Stimulated activated CD8-positive, alpha-beta memory T cell treated with anti-CD3 and anti-CD28 coated beads, Interleukin-12 subunit alpha, Interleukin-12 subunit beta, amount 100 ng/mL, for 24 hours (primary cell): ENCODE results near the gene AATK.
"Not testable (repeated sequence)": the region's sequence is repeated elsewhere in the genome, so short reads cannot be mapped to it uniquely, and the experiment has no call there.

Experiments used
- DNase-seq: peaks from one replicate; pipeline ENCODE4 v3.0.0-alpha.2; 2020; ENCODE audit errors: extremely low read depth

The AATK gene

GRCh38 chr17:81162491-81162890, 3.5 kb downstream of the AATK start:
- no peak for DNase-seq

GRCh38 chr17:81161972-81162371, 4.0 kb downstream of the AATK start:
- DNase-seq, result no peak

- DNase-seq, result no peak
Observed at GRCh38 chr17:81161536-81161935, 4.5 kb downstream of the AATK start.

GRCh38 chr17:81160747-81161453, 5.1 kb downstream of the AATK start:
- DNase-seq, result no peak

- no peak for DNase-seq
Observed at GRCh38 chr17:81160306-81160705, 5.7 kb downstream of the AATK start.

GRCh38 chr17:81159611-81160265, 6.3 kb downstream of the AATK start:
- DNase-seq, result no peak

- DNase-seq, result no peak
Observed at GRCh38 chr17:81158688-81159590, 7.1 kb downstream of the AATK start.

GRCh38 chr17:81157848-81158687, 8.0 kb downstream of the AATK start:
- no peak for DNase-seq

DNA sequence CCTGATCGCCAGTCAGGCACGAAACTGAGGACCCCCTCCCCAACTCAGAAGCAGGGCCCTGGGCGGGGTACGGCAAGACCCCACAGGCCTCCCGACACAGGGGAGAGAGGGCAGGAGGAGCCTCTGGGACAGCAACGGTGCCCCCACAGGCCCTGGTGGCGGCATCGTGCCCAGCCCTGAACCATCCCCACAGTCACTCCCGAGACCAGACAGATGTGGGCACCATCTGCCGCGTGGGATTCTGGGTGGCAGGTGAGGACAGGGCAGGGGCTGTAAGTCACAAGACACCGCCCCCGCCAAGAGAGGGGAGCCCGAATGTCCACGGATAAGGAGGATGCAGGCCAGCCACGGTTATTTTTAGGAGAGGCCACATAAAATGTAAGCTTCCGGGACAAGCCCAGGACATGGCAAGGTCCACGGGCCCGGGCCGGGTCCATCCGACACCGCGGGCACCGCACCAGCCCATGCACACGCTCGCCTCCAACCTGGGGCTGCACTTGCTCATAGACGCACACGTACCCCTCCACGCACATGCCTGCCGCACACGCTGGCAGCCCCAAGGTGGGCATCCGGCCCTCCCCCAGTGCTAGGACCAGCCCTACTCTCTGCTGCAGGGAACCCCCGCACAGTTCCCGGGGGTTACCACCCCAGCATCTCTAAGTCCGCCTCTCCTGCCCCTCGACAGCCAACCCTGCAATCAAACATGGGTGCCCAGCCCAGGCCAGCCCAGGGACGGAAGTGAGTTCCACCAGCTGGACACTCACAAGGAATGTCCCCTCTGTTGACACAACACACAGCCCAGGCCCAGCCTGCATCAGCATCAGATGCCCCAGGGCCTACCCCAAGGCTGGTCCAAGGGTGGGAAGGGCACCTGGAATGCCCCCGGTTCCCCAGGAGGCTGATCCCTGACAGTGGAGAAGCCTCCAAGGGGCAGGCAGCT, 8.9 kb downstream of the AATK start:
- DNase-seq, result no peak

DNA sequence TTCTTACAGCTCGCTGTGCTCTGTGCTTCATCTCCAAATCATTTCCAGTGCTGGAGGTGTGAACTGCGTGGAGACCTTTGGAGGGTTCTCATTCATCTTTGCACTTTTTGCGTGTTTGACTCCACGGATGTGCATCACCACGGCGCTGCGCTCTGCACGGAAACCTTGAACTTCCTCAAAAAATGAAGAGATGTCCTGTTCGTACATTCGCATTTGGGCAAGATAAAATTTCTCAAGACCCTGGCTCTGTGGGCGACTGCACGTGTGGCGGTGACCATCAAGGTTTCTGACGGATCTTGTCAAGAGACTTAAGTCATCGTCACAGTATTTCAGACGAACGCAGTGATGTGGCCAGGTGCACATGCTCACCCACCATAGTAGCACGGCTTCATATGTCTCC, 11.1 kb downstream of the AATK start:
- DNase-seq, result no peak

DNA sequence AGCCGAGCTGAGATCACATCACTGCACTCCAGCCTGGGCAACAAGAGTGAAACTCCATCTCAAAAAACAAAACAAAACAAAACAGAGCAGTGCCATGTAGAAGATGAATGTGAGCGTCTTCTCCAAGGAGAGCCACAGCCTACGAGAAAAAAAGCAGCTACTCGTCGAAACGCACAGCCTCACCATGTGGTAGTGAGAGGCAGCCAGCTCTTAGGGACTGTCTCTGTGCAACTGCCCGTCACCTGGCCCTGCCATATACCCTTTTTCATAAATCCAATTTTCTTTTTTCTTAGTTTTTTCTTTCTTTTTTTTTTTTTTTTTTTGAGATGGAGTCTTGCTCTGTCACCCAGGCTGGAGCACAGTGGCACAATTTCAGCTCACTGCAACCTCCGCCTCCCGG, 12.0 kb downstream of the AATK start:
- DNase-seq, result not testable (repeated sequence)

DNA sequence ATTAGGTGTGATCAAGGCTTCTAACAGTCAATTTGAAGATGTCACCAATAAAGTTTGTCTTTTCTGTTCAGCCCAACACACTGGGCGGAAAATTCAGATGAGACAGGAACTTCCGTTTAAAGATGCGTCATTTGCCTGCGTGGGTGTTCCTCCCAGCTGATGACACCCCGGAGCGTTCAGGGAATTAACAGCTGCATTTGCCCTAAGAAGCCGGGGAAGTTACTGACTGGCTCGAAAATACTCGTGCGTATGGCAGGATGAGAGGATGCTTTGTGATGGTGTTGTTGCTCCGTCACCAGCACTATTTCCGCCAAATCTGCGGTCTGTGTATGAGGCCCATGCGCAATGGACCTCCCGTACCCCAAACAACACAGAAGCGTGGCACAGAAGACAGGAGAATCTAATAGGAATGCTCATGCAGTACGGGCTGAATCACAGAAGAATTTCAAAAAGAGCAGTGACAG, 12.6 kb downstream of the AATK start:
- no peak for DNase-seq

DNA sequence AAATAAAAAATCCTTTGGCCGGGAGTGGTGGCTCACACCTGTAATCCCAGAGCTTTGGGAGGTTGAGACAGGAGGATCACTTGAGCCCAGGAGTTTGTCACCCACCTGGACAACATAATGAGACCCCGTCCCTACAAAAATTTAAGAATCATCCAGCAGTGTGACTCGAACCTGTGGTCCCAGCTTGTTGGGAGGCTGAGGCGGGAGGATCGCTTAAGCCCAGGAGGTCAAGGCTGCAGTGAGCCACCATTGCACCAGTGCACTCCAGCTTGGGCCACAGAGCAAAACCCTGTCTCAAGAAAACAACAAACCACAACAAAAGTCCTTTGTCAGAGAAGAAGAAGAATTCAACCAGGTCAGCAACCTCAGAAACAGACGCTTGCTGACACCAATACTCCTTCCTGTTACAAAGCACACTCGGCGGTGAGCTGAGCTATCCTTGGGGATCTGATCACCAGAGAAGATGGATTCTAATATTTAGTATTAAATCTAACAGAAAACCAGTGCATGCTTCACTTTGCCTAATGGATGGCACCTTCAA, 13.7 kb downstream of the AATK start:
- DNase-seq, result no peak

- no peak for DNase-seq
Observed at GRCh38 chr17:81151278-81151677, 14.7 kb downstream of the AATK start.

GRCh38 chr17:81150377-81151077, 15.5 kb downstream of the AATK start:
- DNase-seq, result no peak

GRCh38 chr17:81148986-81149533, 17.0 kb downstream of the AATK start:
- DNase-seq, result no peak

GRCh38 chr17:81148571-81148970, 17.4 kb downstream of the AATK start:
- no peak for DNase-seq

- DNase-seq, result no peak
Observed at GRCh38 chr17:81147701-81148100, 18.3 kb downstream of the AATK start.

DNA sequence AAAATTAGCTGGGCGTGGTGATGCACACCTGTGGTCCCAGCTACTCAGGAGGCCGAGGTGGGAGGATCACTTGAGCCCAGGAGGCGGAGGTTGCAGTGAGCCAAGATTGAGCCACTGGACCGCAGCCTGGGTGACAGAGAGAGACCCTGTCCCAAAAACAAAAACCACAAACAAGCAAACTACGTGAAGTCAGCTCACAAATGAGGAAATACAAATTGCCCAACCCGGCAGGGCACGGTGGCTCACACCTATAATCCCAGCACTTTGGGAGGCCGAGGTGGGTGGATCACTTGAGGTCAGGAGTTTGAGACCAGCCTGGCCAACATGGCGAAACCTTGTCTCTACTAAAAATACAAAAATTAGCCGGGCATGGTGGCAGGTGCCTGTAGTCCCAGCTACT, 19.8 kb downstream of the AATK start:
- DNase-seq, result not testable (repeated sequence)
